Bronchial epithelial cell (primary cell): Measurements from ENCODE around the gene MOSMO. TPM values are rescaled to one million over a fixed set of nuclear protein-coding genes. Genes with fewer than 3 reads are reported as not detected.
"Not testable (repeated sequence)": the region's sequence is repeated elsewhere in the genome, so short reads cannot be mapped to it uniquely, and the experiment has no call there.

ENCODE experiments used
- DNase-seq: peaks from one replicate; pipeline ENCODE4 v3.0.0-alpha.2; 2010; ENCODE audit warnings: low read depth
- FAIRE-seq: peaks from 2 replicates; lab custom pipeline; 2011; peaks lifted over from hg19 to GRCh38; lab: Jason Lieb, UNC
- H3K27me3 ChIP-seq: 2 replicates; pipeline ENCODE4 v1.5.1; 2011; ENCODE audit warnings: low read length; ENCODE audit not compliant: control insufficient read depth, insufficient read depth
- H3K36me3 ChIP-seq: 2 replicates; pipeline ENCODE4 v1.5.1; 2011; ENCODE audit warnings: low read length; ENCODE audit not compliant: control insufficient read depth, insufficient read depth
- H3K4me3 ChIP-seq: 2 replicates; pipeline ENCODE4 v1.5.1; 2011; ENCODE audit warnings: mild to moderate bottlenecking, low read depth, low read length, control low read depth
- total RNA-seq: library from RNA; depleted of rRNA; stranded (reverse); fragments of >200 nt; gene quantifications from 2 replicates; pipeline ENCODE4 v1.2.1, GENCODE V29; 2014
- TF ChIP-seq, protein P1 (sequence below): IDR thresholded peaks from 2 replicates; pipeline ENCODE4 v1.5.1; 2011; ENCODE audit warnings: mild to moderate bottlenecking, moderate library complexity, low read length, control low read depth, inconsistent platforms; ENCODE audit not compliant: insufficient read depth, severe bottlenecking

The MOSMO gene
- total RNA-seq, 1 donor from 2014 or later = 17.6 TPM

DNA sequence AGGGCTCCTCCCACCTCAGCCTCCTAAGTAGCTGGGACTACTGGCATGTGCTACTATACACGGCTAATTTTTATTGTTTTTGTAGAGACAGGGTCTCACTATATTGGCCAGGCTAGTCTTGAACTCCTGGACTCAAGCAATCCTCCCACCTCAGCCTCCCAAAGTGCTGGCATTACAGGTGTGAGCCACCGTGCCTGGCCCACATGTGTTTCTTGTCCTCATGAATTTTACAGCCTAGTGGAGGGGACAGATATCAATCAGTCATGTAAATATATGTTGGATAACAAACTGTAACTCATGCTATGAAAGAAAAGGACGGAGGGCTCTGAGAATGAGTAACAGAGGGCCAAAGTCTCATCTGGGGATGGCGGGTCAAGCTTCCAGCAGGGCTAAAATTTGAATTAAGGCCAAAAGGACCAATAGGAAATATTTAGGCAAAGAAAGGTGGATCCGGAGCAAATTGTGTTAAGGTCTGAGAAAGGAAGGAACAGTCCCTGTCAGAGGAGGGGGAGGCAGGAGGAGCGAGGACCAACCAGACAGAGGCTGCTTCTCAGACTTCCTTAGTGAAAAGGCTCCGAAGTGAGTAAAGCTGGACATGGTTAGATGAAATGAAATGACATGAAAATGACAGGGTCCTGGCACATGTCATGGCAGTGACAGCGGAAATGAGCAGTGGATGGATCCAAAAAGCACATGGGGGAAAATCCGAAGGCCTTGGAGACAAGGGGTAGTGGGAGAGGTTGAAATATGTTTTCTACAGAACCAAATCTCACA, 10.8 kb upstream of the MOSMO start:
- H3K27me3 ChIP-seq = no peaks in the 10 kb centered on the region
- TF ChIP-seq, protein P1, sequence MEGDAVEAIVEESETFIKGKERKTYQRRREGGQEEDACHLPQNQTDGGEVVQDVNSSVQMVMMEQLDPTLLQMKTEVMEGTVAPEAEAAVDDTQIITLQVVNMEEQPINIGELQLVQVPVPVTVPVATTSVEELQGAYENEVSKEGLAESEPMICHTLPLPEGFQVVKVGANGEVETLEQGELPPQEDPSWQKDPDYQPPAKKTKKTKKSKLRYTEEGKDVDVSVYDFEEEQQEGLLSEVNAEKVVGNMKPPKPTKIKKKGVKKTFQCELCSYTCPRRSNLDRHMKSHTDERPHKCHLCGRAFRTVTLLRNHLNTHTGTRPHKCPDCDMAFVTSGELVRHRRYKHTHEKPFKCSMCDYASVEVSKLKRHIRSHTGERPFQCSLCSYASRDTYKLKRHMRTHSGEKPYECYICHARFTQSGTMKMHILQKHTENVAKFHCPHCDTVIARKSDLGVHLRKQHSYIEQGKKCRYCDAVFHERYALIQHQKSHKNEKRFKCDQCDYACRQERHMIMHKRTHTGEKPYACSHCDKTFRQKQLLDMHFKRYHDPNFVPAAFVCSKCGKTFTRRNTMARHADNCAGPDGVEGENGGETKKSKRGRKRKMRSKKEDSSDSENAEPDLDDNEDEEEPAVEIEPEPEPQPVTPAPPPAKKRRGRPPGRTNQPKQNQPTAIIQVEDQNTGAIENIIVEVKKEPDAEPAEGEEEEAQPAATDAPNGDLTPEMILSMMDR = no peak
- DNase-seq (no peak), FAIRE-seq (no peak)
- no peaks in the 10 kb centered on the region for H3K36me3 ChIP-seq
- H3K4me3 ChIP-seq = no peak overlapping the region

DNA sequence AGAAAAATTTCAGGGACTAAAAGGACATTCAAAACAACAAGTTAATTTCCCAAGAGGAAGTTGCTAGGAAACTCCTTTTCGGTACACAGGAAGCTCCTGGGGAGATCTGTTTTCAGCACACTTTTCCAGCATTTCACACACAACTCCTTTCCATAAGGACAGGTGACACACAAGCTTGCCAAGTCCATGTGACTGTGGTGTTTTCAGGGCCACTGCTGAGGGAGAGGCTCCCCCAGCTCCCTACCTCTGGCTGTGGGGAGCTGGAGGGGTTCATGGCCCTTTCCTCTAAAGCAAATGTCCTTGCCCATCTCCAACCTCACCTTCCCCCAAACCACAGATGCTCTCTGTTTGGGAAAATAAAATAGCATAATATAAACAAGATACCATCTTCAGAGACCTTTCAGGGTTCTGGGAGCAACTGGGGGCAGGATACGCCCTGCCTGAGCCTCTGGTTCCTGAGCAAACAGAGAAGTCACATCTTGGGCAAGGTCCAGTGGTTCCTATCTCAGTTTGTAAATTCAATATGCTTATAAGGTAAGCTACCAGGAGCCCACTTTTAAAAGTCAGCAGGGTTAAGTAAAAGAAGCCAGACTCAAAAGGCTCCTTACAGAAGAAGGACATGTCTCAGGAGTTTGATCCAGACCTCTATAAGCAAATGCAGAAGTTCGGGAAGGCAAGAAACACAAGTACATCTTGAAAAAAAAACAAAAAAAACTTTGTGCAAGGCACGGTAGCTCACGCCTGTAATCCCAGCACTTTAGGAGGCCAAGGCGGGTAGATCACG, 10.0 kb upstream of the MOSMO start:
- FAIRE-seq (no peak), DNase-seq (no peak)
- no peaks in the 10 kb centered on the region for H3K36me3 ChIP-seq
- H3K4me3 ChIP-seq = no peak overlapping the region
- no peaks in the 10 kb centered on the region for H3K27me3 ChIP-seq
- TF ChIP-seq, protein P1 = no peak

DNA sequence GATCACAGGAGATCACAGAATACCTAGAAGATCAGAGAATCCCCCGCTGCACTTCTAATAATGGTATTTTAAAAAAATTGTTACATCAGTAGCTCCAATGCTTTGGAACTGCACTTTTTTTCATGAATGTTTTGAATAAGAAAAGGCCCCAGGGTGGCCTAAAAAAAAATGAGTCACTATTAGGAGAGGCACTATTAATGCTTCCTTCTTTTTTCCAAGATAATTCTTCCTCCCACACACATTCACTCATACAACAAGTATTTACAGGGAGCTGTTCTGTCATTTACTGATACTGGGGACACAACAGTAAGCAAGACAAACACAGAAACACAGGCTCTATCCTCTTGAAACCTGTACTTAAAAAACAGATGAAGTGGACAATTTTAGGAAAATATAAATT, 6.3 kb upstream of the MOSMO start:
- TF ChIP-seq, protein P1 = no peak
- peak; percentile 93 for DNase-seq
- Histone ChIP-seq H3K27me3 (no peaks in the 10 kb centered on the region), H3K4me3 (no peak overlapping the region), H3K36me3 (no peaks in the 10 kb centered on the region)
- no peak for FAIRE-seq

DNA sequence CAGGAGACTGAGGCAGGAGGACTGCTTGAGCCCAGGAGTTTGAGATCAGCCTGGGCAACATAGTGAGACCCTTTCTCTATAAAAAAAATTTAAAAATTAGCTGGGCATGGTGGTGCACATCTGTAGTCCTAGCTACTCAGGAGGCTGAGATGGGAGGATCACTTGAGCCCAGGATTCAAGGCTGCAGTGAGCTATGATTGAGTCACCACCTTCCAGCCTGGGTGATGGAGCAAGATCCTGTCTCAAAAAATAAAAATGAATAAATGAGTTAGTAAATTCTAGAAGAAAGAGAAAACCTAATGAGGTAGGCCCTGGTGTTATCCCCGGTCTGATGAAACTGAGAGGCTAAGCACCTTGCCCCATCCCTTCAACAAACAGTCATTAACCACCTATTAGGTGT, 5.9 kb upstream of the MOSMO start:
- not testable (repeated sequence) for FAIRE-seq

DNA sequence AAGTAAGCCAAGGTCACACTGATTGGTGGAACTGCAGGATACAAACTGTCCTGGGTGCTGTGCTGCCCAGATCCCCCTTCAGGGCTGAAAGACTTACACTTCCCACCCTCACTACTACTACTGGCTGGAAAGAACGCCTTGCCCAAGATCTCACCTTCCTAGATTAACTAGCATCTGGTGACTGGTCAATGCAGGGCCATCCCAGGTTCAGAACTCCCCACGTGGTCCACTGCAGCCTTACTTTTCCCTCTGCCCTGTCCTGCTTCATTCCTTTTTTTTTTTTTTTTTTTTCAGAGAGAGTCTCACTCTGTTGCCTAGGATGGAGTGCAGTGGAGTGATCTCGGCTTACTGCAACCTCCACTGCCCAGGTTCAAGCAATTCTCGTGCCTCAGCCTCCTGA, 4.7 kb upstream of the MOSMO start:
- Histone ChIP-seq H3K4me3 (no peak overlapping the region), H3K36me3 (no peaks in the 10 kb centered on the region), H3K27me3 (no peaks in the 10 kb centered on the region)
- DNase-seq (no peak), FAIRE-seq (no peak)
- TF ChIP-seq, protein P1 = no peak

More for the DNA sequence above, 5.9 kb upstream of the MOSMO start:
- peak; percentile 68 for DNase-seq
- H3K36me3 ChIP-seq, H3K27me3 ChIP-seq, H3K4me3 ChIP-seq: not testable (repeated sequence)

DNA sequence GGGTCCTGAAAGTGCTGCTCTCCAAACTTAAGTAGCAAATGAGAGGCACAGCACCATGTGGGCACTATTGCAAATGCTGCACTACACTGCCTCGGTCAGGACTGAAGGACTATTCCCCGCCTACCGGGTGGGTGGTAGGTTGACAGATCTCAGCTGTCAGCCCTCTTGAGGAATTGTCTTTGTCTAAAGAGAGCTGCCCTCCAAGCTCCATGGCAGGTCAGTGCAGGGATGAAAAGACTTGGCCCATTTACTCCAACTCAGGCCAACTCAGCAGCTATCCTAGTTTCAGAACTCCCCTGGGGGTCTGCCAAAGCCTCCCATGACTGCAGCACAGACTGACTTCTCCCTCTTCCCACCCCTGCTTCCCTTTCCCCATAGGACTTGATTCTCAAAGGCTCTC, 3.6 kb upstream of the MOSMO start:
- Histone ChIP-seq H3K4me3 (no peak overlapping the region), H3K36me3 (no peaks in the 10 kb centered on the region), H3K27me3 (no peaks in the 10 kb centered on the region)
- DNase-seq (no peak), FAIRE-seq (no peak)
- TF ChIP-seq, protein P1 = no peak
